HG03558 (cell line): Measurements from ENCODE around the gene APBB3.
A peak's percentile ranks its signal among the peaks of the same experiment; 100 is the strongest.

Source experiments
- ATAC-seq: cut with Tn5 transposase; IDR thresholded peaks from one replicate; pipeline ENCODE4 v1.9.1; 2021; ENCODE audit warnings: moderate number of reproducible peaks; ENCODE audit not compliant: unreplicated experiment; ENCODE audit errors: extremely low read depth

Gene APBB3

DNA sequence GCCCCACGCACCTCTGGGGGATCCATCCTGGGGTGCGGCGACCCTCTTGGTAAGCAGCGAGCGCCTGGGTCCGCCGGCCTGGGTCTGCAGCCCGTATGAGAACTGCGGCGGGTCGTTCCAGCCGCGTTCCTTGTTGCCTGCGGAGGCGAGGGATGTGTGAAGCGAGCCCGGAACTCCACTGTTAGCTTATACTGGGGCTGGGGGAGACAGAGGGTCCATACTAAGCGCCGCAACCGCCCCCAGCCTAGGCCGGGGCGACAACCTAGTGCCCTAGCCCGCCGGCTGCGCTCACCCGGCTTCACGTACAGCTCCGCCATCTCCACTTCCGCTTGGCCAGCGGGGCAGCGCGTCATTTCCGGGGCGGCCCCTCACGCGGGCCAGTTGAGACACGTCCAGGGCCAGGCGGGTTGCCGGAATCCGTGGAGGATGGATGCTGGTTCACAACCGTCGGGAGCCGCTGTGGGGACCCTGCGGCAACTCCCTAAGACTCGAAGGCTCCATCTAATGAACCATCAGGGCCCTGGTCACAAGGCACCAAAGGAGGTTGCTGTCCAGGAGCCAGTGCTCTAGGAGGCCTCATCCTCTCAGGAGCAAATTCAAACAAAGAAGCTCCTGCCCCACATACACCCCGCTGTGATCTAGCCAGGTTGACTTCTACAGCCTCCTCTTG, 7.1 kb downstream of the APBB3 start, which contains the start of gene SRA1:
TSS of gene SRA1 (minus strand) at position 338 of the 670 bp plus-strand sequence. CDS start at position 317, 21 bp downstream.
- ATAC-seq: peak; percentile 94

- no peak for ATAC-seq
Observed at GRCh38 chr5:140556438-140556837, 8.0 kb downstream of the APBB3 start.

GRCh38 chr5:140555747-140556312, 8.6 kb downstream of the APBB3 start:
- no peak for ATAC-seq

GRCh38 chr5:140554454-140554853, 9.9 kb downstream of the APBB3 start:
- ATAC-seq: no peak

DNA sequence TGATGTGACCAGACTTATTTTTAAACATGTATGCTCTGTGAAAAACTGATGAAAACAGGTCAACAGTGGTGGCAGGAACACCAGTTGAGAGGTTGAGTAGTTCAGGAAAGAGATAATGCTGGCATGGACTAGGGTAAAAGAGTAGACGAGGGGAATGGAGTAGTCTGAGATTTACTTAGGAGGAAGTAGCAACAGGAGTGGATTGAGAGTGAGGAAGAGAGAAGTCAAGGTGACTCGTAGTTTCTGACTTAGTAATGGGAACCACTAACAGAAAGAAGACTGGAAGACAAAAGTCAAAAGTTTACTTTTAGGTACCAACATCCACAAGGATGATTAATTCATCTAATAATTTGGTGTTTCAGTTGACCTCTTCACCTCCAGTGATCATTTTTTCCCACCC, 10.7 kb downstream of the APBB3 start:
- ATAC-seq: no peak

- no peak for ATAC-seq
Observed at GRCh38 chr5:140551872-140552271, 12.5 kb downstream of the APBB3 start.

DNA sequence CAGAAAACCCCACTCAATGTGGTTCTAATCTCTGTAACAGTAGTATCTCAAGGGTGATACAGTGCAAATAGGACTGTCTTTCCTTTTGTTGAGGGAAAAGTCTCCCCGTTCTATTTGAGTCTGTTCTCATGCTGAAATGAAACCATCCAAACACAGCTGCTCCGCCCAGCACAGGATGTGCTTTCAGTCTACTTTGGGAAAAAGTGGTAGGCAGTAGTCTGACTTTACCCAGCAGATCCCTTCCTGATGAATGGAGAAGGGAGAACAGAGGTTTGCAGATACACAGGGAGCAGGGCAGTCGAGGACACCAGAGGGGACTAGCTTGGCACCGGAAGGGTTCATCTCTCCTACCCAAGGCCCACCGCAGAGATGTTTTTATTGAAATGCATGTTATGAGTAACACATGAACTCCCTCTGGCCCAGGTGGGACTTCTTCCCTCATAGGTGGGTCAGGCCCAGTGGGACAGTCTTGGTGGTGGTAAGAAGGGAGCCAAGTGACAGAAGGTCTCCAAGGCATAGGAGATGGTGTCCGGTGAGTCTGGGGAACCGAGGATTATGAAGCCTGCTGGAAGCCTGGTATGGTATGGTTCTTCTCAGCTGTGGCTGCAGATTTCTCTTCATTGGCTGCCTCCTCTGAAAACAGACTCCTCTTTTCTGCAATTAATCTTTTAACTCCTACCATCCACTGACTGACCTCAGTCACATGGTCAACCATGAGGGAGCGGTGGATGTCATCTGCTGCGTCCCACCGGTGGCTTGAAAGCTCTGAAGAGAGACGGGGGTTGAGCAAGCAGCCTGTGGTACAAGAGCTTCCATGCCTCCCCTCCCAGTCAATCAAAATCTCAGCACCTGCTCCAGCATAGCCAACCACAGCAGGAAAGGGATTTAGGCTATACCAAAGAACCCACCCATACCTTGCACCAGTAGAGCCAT, 14.0 kb downstream of the APBB3 start:
- no peak for ATAC-seq

- no peak for ATAC-seq
Observed at GRCh38 chr5:140549237-140550144, 14.9 kb downstream of the APBB3 start.

DNA sequence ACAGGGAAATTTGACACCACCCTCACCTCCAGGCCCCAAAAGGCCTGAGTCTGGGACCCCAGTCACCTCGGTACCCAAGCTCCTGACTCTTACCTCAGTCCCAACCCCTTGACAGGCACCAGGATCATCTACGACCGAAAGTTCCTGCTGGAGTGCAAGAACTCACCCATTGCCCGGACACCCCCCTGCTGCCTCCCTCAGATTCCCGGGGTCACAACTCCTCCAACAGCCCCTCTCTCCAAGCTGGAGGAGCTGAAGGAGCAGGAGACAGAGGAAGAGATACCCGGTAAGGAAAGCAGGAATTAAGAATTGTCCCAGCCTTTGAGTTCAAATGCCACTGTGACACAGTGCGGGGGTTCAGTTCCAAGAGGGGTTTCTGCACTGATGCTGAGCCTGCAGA, 15.6 kb downstream of the APBB3 start:
- no peak for ATAC-seq

DNA sequence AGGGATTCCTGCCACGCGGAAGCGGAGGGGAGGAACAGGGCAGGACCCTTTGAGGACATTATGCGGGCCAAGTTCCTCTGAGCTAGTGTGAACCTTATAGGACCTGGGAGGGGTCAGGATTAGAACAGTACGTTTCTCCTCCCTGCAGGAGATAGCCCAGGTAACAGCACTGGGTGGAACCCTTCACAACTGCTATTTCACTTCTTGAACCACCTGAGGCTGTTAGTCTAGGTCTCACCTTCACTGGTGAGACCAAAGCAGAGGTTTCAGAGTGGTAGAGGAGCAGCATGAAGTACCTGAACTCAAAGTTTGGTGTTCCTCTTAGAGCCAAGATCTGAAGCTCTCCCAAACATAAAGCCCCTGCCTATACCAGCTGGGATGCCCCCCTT, 16.1 kb downstream of the APBB3 start:
- ATAC-seq: no peak

GRCh38 chr5:140547508-140548299, 16.7 kb downstream of the APBB3 start, which contains the start of gene EIF4EBP3:
EIF4EBP3 (plus strand) TSS chr5:140547662; CDS start chr5:140547738, 76 bp downstream.
- ATAC-seq: peak; percentile 99

DNA sequence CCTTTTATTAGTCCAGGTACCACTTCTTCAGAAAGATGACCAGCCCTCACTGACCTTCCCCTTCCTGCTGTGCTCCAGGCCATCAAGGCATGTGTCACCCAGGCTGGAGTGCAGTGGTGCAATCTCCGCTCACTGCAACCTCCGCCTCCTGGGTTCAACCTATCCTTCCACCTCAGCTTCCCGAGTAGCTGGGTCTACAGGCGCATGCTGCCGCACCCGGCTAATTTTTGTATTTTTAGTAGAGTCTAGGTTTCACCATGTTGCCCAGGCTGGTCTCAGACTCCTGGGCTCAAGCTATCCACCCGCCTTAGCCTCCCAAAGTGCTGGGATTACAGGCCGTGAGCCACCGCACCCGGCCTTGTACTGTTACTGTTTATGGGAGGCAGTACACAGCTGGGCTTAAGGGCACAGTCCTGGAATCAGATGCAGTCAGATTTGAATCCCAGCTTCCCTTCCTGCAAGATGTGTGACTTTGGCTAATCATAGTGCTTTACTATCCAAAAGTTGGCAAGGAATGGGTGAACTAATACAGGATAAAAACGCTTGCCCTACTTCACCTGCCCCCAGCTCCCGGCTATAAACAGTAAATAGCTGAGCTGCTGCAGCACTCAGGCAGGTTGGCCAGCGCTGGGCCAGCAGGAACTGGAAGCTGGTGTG, 17.4 kb downstream of the APBB3 start:
- ATAC-seq: no peak

DNA sequence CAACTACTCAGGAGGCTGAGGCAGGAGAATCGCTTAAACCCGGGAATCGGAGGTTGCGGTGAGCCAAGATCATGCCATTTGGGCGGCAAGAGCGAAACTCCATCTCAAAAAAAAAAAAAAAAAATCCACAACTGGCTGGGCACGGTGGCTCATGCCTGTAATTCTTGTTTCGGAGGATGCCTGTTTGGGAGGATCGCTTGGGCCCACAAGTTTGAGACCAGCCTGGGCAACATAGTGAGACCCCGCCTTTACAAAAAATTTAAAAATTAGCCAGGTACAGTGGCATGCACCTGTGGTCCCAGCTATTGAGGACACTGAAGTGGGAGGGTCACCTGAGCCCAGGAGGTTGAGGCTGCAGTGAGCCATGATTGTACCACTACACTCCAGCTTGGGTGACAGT, 18.8 kb downstream of the APBB3 start:
- no peak for ATAC-seq

- no peak for ATAC-seq
Observed at GRCh38 chr5:140544986-140545385, 19.4 kb downstream of the APBB3 start.

GRCh38 chr5:140542972-140543371, 21.4 kb downstream of the APBB3 start:
- ATAC-seq: no peak

GRCh38 chr5:140540227-140540626, 24.2 kb downstream of the APBB3 start:
- ATAC-seq: no peak

DNA sequence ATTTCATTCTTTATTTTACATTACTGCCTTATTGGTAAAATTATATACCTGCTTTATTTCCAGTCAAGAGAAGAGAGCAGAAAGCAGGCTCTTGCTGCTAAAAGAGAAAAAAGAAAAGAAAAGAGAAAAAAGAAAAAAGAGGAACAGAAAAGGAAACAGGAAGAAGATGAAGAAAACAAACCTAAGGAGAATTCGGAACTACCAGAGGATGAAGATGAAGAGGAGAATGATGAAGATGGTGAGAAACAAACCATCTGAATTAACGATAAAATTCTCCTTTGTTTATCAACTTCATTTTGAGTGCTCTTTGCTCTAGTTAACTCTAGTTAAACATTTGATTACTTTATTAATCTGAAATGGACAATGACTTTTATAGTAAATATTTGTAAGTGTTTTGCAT, 40.4 kb downstream of the APBB3 start:
- ATAC-seq: no peak

DNA sequence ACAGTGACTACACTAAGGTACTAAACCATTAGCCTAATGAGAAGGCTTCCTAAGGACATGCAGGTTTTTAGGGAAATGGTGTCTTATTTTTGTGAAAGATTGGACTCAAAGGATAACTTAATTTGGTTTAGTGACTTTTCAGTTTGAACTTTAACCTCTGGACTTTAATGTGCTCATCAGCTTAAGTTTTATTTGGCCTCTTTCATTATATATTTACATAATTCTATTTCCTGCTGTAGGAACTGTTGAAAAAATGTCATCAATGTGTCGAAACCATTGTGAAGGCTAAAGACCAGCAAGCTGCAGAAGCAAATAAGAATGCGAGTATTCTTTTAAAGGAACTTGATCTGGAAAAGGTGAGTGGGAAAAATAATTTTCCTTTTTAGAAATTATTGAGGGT, 51.3 kb downstream of the APBB3 start:
- ATAC-seq: no peak

DNA sequence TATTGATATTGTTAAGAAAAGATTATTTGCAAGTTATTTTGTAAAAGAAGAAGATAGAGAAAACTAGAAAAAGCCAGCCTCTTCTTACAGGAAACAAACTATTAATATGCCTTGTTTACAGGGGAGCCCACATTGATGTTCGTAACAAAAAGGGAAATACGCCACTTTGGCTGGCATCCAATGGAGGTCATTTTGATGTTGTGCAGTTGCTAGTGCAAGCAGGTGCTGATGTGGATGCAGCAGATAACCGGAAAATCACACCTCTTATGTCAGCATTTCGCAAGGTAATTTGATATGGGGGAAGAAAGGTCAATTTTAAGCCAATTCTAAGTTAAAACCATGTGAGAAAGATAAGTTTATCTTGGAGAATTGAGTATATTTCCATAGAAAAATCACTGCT, 54.5 kb downstream of the APBB3 start:
- no peak for ATAC-seq
